GM21526 (cell line): ENCODE measurements around the gene NPTX2.
"Not testable (repeated sequence)": the region's sequence is repeated elsewhere in the genome, so short reads cannot be mapped to it uniquely, and the experiment has no call there.

ENCODE experiments used
- ATAC-seq: cut with Tn5 transposase; IDR thresholded peaks from one replicate; pipeline ENCODE4 v1.9.1; 2021; ENCODE audit warnings: moderate library complexity; ENCODE audit not compliant: unreplicated experiment, low FRiP score

The NPTX2 gene, protein sequence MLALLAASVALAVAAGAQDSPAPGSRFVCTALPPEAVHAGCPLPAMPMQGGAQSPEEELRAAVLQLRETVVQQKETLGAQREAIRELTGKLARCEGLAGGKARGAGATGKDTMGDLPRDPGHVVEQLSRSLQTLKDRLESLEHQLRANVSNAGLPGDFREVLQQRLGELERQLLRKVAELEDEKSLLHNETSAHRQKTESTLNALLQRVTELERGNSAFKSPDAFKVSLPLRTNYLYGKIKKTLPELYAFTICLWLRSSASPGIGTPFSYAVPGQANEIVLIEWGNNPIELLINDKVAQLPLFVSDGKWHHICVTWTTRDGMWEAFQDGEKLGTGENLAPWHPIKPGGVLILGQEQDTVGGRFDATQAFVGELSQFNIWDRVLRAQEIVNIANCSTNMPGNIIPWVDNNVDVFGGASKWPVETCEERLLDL

DNA sequence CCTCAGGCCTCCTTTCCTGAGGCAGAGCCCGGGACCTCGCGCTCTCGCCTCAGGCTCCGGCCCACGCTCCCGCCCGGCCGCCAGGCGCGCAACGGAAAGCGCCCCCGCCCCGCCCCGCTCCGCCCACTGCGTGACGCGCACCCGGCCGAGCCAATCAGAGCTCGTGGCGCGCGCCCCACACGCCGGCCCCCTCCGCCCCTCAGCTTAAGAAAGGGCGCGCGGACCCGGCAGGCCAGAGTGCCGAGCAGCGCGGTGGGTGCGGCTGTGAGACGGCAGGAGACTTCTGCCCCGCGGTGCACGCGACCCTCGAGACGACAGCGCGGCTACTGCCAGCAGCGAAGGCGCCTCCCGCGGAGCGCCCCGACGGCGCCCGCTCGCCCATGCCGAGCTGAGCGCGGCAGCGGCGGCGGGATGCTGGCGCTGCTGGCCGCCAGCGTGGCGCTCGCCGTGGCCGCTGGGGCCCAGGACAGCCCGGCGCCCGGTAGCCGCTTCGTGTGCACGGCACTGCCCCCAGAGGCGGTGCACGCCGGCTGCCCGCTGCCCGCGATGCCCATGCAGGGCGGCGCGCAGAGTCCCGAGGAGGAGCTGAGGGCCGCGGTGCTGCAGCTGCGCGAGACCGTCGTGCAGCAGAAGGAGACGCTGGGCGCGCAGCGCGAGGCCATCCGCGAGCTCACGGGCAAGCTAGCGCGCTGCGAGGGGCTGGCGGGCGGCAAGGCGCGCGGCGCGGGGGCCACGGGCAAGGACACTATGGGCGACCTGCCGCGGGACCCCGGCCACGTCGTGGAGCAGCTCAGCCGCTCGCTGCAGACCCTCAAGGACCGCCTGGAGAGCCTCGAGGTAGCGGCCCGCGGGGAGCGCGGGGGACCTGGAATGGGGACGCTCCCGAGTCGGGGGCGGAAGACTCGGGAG is at the start of gene NPTX2:
NPTX2 (plus strand) TSS at position 235 of the 909 bp plus-strand sequence; CDS start at position 412, 177 bp downstream.
- ATAC-seq: no peak

DNA sequence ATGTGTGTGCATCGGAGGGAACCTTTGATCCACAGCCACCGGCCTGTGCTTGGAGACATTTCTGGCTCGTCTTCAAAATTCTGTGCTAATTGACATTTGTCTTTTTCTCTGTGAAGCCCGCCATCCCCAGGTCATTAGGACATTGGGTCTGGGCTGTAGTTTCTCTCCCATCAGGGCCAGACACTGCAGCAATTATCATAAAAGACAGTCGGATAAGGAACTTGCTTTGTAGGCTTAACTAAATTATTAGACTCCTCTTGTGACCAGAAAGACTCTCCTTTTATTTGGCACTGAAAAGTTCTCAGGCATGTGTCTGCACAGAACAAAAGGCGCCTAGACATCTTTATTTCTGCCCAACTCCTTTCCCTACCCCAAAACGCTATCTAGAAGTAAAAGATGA is 49.1 kb upstream of the NPTX2 start:
- no peak for ATAC-seq

DNA sequence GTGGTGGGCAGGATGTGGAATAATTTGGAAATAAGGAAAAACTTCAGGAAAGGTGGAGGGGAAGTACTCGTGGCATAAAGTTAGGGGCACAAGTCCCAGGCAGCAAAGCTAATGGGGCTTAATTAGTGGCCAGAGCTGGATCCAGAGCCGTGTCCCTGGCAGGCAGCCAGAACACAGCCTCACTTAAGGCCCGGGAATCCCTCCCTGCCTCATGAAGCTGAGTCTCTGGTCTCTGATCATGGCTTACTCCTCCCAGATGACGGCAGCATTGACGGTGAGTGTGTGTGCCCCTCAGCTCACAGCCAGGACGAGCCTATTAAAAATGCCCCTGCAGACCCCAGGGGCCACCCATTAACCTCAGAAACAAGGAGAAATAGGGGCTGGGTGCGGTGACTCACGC is 48.2 kb upstream of the NPTX2 start:
- no peak for ATAC-seq

DNA sequence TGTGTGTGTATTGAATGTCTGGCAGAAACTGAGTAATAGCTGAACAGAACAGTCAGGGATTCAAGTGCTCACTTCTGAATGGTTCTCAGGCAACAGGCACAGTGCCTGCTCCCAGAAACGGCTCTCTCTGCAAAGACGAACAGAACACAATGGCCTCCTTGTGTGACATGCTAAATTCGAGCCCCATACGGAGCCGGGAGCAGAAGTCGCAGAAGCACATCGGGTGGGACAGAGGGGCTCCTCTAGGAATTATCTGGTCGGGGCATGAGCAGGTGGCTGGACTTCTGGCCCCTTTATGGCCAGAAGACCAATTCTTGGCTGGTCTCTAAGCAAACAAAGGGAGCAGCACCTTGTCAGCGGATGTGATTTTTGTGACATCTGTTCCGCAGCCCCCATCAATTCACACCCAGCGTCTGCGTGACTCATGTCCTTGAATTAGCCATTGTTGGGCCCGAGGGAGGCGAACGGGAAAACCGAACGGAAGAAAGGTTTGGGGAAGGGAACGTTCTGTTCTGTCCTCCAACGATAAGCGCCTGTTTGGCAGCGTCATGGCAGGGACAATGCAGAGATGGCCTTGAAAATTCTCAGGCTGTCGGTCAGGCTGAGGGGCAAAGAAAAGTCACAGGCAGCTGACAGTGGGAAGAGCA is 47.3 kb upstream of the NPTX2 start:
- no peak for ATAC-seq

DNA sequence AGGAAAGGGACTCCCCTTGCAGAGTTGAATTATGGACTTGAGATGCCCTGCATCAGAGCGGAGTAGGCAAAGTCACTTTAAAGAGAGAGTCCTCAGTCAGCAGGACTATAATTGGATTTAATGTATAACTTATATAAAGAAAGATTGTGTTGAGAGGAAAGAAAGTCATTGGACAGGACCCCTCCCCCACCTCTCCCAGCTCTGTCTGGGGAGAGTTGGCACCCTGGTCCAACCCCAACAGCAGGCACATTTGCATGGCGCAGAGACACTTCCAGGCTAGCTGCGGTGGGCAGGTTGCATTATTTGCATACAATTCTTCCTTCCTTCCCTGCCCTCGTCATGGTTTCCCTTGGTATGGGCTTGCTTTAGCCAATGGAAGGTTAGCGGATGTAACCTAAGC is 46.1 kb upstream of the NPTX2 start:
- ATAC-seq: no peak

DNA sequence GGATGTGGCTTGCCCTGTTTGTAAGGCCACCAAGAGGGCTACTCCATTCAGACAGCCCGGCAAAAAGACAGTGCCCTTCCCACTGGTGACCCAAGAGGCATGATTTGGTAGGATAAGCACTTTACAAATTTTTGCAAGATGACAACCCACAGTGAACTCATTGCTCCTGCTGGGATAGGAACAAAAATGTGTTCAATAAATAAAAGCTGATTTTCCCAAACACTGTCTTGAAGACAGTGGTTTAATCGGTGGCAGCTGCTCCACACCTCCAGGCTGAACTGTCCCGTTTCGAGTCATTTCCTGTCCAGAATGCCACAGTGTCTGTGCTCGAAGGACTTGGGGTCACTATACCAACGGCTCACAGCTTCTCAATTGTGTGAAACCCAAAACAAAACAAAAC is 45.1 kb upstream of the NPTX2 start:
- ATAC-seq: no peak

DNA sequence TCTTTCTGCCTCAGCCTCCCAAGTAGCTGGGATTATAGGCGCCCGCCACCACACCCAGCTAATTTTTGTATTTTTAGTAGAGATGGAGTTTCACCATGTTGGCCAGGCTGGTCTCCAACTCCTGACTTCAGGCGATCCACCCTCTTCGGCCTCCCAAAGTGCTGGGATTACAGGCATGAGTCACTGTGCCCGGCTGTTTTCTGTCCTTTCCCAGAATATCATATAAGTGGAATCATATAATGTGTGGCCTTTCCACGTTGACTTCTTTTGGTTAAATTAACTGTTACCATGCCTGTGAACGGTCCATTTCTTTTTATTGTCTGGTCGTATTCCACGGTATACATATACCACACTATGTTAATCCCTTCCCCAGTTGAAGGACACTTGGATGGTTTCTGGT is 44.4 kb upstream of the NPTX2 start:
- ATAC-seq: not testable (repeated sequence)

DNA sequence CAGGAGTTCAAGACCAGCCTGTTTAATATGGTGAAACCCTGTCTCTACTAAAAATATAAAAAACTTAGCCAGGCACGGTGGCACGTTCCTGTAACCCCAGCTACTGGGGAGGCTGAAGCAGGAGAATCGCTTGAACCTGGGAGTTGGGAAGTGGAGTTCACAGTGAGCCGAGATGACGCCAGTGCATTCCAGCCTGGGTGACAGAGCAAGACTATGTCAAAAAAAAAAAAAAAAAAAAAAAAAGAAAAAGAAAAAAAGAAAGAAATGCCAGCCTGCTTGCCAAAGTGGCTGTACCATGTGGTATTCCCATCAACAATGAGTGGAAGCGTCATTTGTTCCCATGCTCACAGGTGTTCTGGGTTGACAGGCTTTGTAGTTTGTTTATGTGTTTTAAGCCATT is 43.3 kb upstream of the NPTX2 start:
- no peak for ATAC-seq

DNA sequence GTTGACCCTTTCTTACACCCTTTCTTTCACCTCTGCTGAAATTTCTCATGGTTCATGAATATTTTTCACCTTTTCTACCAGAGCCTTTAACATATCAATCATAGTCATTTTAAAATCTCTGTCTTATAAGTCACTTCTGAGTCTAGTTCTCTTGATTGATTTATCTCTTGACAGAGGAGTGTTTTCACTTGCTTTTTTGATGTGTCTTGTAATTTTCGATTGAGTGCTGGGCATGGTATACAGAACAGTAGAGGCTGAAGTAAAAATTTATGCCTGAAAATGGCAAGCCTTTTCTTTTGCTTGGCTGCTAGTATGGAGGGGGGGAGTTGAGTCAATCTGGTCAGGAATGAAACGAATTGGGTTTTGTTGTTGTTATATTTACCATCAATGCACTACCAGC is 41.2 kb upstream of the NPTX2 start:
- ATAC-seq: no peak

DNA sequence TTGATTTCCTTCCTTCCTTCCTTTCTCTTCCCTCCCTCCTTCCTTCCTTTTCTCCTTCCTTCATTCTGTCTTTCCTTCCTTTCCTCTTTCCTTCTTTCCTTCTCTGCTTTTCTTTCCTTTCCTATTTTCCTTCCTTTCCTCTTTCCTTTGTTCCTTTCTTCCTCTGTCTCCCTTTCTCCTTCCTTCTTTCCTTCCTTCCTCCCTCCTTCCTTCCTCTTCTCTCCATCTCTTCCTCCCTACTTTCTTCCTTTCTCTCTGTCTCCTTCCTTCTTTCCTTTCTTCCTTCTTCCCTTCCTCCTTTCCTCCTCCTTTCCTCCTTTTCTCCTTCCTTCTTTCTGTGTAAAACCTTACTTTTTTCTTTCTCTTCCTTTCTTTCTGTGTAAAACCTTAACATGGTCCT is 32.3 kb upstream of the NPTX2 start:
- no peak for ATAC-seq

DNA sequence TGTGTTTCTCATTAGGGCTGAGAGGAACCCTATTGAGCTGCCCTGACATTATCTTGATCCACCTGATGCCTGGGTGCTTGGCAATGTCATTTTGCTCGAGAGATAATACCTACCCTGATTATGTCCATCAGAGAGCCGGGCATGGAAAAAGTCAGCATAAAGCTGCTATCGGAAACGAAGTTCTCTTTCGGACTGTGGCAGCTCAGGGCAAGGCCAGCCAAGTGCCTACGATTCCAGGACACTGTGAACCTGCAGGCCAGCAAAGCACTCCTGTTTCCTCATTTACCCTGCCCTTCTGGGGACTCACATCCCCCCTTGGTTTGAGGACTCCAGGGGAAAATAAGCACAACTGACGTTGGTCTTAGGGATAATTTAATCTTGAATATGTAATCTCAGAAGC is 25.2 kb upstream of the NPTX2 start:
- ATAC-seq: no peak

DNA sequence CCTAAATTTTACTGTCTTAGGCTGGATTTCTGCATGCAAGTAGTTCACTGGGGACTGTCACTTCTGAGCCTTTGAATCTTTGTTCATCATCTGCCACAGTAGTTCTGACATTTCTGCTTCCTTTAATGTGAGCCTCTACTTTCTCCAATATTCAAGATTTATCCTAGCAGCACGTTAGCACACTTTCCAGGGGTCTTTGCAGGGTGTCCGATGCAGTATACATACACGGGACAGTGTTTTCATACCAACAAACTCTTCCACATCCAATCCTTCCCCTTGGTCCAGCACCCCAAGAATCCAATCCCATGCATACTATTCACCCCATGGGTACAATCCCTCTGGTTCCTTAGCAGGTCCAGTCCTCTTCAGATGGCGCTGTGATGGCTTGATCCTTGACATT is 22.7 kb upstream of the NPTX2 start:
- no peak for ATAC-seq

DNA sequence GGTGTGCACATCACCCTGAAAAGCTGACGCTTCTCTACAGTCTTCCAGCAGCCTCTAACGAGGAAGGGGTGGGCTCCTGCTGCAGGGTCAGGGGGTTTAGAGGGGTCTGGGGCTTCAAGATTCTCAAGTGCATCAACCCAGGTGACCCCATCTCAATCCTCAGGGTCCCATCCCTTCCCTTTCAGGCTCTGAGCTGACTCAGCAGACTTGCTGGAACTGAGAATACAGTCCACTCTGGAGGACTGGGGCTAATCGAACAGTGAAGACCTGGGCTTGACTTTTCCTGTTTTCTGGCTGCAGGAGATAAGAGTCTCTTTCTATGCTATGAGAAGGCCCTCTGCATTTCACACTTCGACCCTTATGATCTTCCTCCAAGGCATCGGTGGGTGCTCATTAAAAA is 22.3 kb upstream of the NPTX2 start:
- no peak for ATAC-seq

DNA sequence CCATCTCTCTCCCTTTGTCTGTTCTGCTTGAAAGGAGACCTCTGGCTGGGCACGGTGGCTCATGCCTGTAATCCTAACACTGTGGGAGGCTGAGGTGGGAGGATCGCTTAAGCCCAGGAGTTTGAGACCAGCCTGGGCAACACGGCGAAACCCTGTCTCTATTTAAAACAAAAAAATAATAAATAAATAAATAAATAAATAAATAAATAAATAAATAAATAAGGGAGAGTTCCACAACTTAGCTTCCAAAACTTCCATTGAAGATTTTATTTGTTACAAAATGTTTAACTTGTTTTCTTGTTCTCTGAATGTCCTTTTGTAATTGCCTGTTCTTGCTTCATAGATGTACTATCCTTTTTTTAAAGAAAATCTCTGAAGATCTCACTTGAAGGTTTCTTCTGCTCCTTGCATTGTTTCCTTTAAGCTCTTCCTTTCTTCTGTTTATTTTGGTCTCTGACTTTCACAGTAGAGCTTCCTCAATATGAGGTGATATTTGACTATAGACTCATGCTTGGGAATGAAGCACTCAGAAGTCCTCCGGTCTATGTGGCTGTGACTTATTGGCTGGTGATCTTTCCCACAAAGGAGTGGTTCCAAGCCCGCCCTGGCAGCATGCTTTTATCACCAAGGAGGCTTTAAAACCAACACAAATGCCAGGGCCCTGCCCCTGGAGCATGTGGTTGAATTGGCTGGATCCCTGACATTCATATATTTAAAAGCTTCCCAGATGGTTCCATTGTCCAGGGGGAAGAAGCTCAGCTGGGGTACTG is 18.1 kb upstream of the NPTX2 start:
- ATAC-seq: no peak

DNA sequence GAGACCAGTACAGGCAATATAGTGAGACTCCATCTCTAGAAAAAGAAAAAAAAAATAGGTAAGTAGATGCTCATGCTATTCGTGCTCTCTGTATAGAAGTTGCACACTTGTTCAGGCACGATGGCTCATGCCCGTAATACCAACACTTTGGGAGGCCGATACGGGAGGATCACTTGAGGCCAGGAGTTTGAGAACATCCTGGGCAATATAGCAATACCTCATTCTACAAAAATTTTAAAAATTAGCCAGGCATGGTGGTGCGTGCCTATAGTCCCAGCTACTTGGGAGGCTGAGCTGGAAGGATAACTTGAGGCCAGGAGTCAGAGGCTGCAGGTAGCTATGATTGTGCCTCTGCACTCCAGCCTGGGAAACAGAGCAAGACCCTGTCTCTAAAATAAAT is 17.2 kb upstream of the NPTX2 start:
- ATAC-seq: no peak

DNA sequence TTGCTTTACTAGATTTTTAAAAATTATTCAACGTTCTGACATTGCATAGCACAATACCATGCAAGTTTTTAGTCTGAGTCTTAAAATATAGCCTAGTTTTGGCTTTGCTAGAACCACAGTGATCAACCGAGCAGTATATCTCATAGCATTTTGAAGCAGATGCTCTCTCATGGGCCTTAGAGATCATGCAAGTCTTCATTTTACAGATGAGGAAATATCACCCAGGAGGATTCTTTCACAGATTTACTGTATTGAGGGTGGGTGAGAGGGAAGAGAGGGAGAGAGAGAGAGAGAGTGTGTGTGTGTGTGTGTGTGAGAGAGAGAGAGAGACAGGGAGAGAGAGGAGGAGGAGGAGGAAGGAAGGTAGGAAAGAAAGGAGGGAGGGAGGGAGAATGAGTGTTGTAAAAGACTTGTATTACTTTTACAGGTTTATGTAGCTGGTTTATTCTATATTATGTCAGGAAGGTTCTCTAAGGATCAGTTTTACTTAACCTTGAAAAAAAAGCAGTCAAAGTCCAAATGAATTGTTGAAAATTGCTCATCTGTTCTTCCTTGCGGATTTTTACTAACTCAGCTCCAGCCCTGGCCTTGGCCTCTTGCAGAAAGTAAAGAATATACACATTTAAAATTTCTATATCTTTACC is 14.2 kb upstream of the NPTX2 start:
- ATAC-seq: no peak

DNA sequence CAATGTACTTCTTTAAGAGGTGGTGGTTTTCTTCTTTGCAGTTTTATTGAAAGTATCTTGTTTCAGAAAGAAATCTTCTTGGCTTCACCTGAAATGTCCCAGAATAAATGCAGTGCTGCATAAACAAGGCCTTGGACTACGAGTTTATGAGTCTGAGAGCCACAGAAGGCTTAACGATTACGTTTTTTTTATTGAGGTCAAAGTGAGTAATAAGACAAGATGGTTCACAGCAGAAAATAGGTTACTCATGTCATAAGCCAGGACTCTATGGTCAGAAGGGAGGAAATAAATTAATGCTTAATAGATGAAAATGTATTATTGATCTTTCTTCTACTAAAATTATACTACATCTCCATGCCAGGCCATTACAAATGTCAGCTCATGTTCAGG is 13.7 kb upstream of the NPTX2 start:
- no peak for ATAC-seq

DNA sequence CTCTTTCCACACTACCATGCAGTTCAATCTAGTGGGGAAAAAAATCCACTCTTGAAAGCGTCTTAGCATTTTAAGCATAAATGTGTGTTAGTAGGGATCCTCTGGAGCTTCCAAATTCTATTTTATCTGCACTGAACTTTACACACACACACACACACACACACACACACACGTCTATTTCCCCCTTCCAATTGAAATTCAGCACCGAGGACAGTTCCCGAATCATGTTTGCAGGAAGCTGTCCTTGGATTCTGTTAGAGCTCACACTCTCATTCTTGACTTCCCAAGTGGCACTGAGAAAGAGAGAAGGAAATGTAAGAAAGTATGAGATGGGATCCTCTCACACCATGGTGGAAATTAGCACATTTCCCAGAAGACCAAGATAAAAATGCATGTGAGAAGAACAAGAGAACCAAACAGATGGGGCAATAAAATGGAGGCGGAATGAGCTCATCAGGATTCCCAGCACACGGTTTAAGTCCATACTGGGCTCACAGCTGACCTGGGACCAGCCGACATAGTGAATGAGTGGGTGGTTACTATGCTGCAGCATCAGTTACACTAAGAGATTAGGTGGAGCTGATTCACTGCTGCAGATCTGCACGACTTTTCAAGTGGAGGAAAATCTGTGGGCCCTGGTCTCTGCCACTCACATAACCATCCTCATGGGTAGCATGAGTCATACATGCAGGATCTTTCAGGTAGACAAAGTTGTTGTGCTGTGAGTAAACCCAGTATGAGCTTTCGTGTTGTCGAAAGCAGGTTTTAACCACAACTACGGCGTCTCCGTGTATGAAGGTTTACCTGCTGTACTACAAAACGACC is 3.3 kb upstream of the NPTX2 start:
- ATAC-seq: no peak

DNA sequence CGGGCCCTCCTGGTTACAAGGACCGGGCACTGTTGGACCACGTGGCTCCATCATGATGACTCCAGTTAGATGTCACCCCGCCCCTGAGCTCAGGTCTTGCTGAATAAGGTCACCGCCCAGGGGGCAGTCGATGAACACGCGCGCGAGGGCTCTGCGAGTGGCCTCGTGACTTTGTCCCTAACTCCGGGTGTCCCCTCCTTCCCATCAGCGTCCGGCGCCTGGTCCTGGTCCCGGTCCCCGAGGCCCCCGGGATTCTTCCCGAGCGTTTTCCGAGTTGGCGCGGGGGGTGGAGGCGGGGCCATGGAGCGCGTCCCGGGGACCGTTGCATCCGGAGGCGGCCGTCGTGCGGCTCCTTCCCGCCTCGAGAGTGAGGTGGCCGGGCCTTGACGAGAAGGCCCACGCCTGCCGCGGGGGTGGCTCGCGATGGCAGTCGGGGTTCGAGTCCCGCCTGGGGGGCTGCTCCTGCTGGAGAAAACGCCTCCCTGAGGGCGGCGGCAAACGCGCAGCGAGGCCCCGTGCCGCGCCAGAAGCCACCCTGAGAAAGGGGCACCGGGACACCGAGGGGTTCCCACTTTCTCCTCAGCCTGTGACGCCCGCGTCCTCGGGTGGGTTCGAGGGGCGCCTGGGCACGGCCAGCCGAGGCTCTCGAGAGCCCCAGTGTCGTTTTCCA is 569 bp upstream of the NPTX2 start:
- ATAC-seq: no peak
